Thyroid gland (tissue), 4 donors: Measurements from ENCODE around the gene UVSSA. TPM values are rescaled to one million over a fixed set of nuclear protein-coding genes. Genes with fewer than 3 reads are reported as not detected.

ENCODE experiments used
- DNase-seq, 2 donors: peaks; one replicate each; pipeline ENCODE4 v3.0.0-alpha.2; 2019
- H3K27ac ChIP-seq, 3 donors: fragments of 200-600 bp; sonication (generic); 1 replicate in 2 of 3; 2 replicates in 1 of 3; pipeline ENCODE4 v1.5.1; 2016 to 2019; ENCODE audit warnings: mild to moderate bottlenecking in 1 of 3, moderate library complexity in 1 of 3
- H3K27me3 ChIP-seq: fragments of 200-600 bp; sonication (generic); one replicate; pipeline ENCODE4 v1.5.1; 2019
- H3K36me3 ChIP-seq, 2 donors: fragments of 200-600 bp; sonication (generic); one replicate each; pipeline ENCODE4 v1.5.1; 2016 to 2019
- H3K4me1 ChIP-seq, 2 donors: fragments of 200-600 bp; sonication (generic); one replicate each; pipeline ENCODE4 v1.5.1; 2017 to 2019
- H3K4me3 ChIP-seq, 3 donors: fragments of 200-600 bp; sonication (generic); replicated peaks in 1 of 3; 1 replicate in 2 of 3; 2 replicates in 1 of 3; pipeline ENCODE4 v1.5.1; 2016; ENCODE audit warnings: mild to moderate bottlenecking in 1 of 3
- H3K9me3 ChIP-seq: fragments of 200-600 bp; sonication (generic); one replicate; pipeline ENCODE4 v1.5.1; 2017
- CTCF ChIP-seq, 6 experiments: fragments of 200-600 bp in 3 of 6; fragments of 450-650 bp in 3 of 6; sonication (generic) in 3 of 6; IDR thresholded peaks; one replicate each; pipeline ENCODE4 v1.5.1; 2016 to 2019; ENCODE audit warnings: antibody characterized with exemption in 6 of 6, mild to moderate bottlenecking in 2 of 6, inconsistent platforms in 1 of 6, moderate library complexity in 1 of 6
- POLR2A ChIP-seq, 2 donors: fragments of 450-650 bp; IDR thresholded peaks; one replicate each; pipeline ENCODE4 v1.6.1; 2017; ENCODE audit warnings: antibody characterized with exemption in 2 of 2, mild to moderate bottlenecking in 2 of 2, moderate library complexity in 1 of 2
- WGBS, 2 donors: methylation state at CpG; one replicate each; pipeline ENCODE4 v1.1.5; 2017; 5-methylcytosine and 5-hydroxymethylcytosine counted together
- intact Hi-C: fragments of 100-400 bp; cut with DNase I; formaldehyde crosslinking; loops from one replicate; pipeline ENCODE4 v1.15.1; 2023
- total RNA-seq, 4 donors: library from RNA; depleted of rRNA; stranded (reverse); fragments of >200 nt; gene quantifications; one replicate each; pipeline ENCODE4 v1.2.3, GENCODE V29; 2016

Gene UVSSA
- total RNA-seq, 4 donors from 2014 or later = 16.7 to 38.7 (median 27.7) TPM

- Histone ChIP-seq H3K27me3 (peaks cover 43% of the 10 kb centered on the region), H3K4me3 (no peak overlapping the region), H3K27ac (no peak overlapping the region), H3K36me3 (no peaks in the 10 kb centered on the region), H3K4me1 (peaks cover 0 to 10% of the 10 kb centered on the region in 2 donors), H3K9me3 (no peaks in the 10 kb centered on the region)
- 2 to 11% methylated on average over 10 to 15 of the region's 69 CpGs for WGBS, 2 donors
- DNase-seq = no peak
- intact Hi-C loops = no loop called here
- no peak for TF ChIP-seq CTCF (IDR thresholded peaks at IDR 0.05)
- TF ChIP-seq POLR2A (IDR thresholded peaks at IDR 0.05) = no peak
Observed at GRCh38 chr4:1402516-1403091, 55.6 kb downstream of the UVSSA start.

- WGBS, 2 donors = 28% methylated on average over 25 of the region's 58 CpGs; no CpG with 5 or more reads in 1 of the 2 donors
Observed at GRCh38 chr4:1403177-1403583, 56.2 kb downstream of the UVSSA start.

DNA sequence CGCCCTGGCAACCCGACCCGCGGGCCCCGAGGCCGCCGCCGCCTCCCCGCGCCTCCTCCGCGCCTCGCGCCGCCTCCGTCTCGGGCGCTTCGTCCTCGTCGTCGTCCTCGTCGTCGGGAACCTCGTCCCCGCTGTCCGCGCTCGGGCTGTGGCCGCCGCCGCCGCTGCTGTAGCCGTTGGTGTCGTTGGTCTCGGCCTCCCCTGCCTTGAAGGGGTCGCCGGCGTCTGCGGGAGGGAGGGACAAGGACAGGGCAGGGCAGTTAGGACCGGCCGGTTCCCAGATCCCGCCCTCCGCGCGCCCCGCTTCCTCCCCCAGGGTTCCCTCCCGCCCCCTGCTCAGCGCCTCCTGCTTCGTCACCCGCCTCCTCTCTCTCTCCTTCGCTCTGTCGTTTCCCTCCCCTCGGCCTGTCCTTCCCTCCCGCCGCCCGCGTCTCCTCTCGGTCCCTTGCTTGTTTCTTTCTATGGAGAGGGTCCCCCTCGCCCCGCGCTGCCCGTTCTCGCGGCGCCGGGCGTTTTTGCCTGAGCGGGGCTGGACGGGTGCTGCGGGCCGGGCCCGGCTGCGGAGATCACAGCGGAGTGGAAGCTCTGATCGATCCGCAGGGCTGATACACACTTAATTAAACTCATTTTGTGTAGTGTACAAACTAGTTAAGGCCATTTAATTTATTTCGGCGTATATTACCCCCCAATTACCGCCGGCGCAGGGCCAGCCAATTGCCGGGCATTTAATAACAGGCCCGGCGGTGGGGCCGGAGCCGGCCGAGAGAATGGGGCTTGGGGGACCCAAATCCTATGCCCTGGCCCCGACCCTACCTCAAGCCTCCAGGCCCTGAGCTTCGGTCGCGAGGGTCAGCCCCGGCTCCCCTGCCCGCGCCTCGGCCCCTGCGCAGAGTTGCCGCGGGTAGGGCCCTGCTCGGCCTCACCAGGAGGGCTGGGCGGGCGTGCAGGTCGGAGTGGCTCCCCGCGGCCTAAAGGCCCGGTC is 56.9 kb downstream of the UVSSA start:
- DNase-seq = no peak
- H3K27me3 ChIP-seq = peaks cover 46% of the 10 kb centered on the region
- H3K4me1 ChIP-seq = peaks cover 0 to 10% of the 10 kb centered on the region in 2 donors
- 4 to 5% methylated on average over 52 to 72 of the region's 107 CpGs for WGBS, 2 donors
- peak overlapping the region in 1 of 3 donors; percentile 6 for H3K4me3 ChIP-seq
- intact Hi-C loops = no loop called here
- H3K27ac ChIP-seq = no peak overlapping the region
- H3K36me3 ChIP-seq = no peaks in the 10 kb centered on the region
- no peaks in the 10 kb centered on the region for H3K9me3 ChIP-seq
- TF ChIP-seq CTCF (IDR thresholded peaks at IDR 0.05) (no peak), POLR2A (IDR thresholded peaks at IDR 0.05) (no peak)

More at GRCh38 chr4:1403177-1403583, 56.2 kb downstream of the UVSSA start:
- DNase-seq = no peak
- intact Hi-C loops = no loop called here
- TF ChIP-seq POLR2A (IDR thresholded peaks at IDR 0.05) = no peak
- no peak for TF ChIP-seq CTCF (IDR thresholded peaks at IDR 0.05)
- Histone ChIP-seq H3K36me3 (no peaks in the 10 kb centered on the region), H3K4me3 (peak overlapping the region in 1 of 3 donors; percentile 6), H3K27ac (no peak overlapping the region), H3K9me3 (no peaks in the 10 kb centered on the region), H3K27me3 (peaks cover 46% of the 10 kb centered on the region), H3K4me1 (peaks cover 0 to 10% of the 10 kb centered on the region in 2 donors)

GRCh38 chr4:1404573-1405253 is 57.7 kb downstream of the UVSSA start:
- no peak for DNase-seq
- intact Hi-C loops = no loop called here
- H3K9me3 ChIP-seq = no peaks in the 10 kb centered on the region
- H3K4me3 ChIP-seq = no peak overlapping the region
- H3K36me3 ChIP-seq = no peaks in the 10 kb centered on the region
- H3K4me1 ChIP-seq = peaks cover 0 to 10% of the 10 kb centered on the region in 2 donors
- TF ChIP-seq POLR2A (IDR thresholded peaks at IDR 0.05) (no peak), CTCF (IDR thresholded peaks at IDR 0.05) (no peak)
- no peak overlapping the region for H3K27ac ChIP-seq
- WGBS, 2 donors = 0 to 10% methylated on average over 1 to 20 of the region's 54 CpGs
- peaks cover 46% of the 10 kb centered on the region for H3K27me3 ChIP-seq
